Adipose tissue (tissue), 3 donors: Measurements from ENCODE around the gene SRP9. TPM values are rescaled to one million over a fixed set of nuclear protein-coding genes. Genes with fewer than 3 reads are reported as not detected.
"Not testable (repeated sequence)": the region's sequence is repeated elsewhere in the genome, so short reads cannot be mapped to it uniquely, and the experiment has no call there.

Experiments used
- H3K27ac ChIP-seq: one replicate; pipeline ENCODE4 v1.5.1; 2013; ENCODE audit warnings: low read depth, low read length
- WGBS, 3 donors: extraction: QIAGEN DNeasy Blood & Tissue Kit; methylation state at CpG; one replicate each; pipeline ENCODE4 v1.1.7; 2013; 5-methylcytosine and 5-hydroxymethylcytosine counted together
- polyA plus RNA-seq, 3 donors: library from polyadenylated mRNA; stranded (reverse); fragments of 200-250 nt; gene quantifications; one replicate each; pipeline ENCODE4 v1.2.3, GENCODE V29; 2013
- donor health status: healthy with polysubstance abuse.
- donor health status: Bipolar disorder and iron deficiency.
- donor health status: healthy.

SRP9 gene
- polyA plus RNA-seq, 3 donors = 97.5 to 263 (median 147) TPM

GRCh38 chr1:225770561-225771248 lies 6.9 kb upstream of the SRP9 start:
- H3K27ac ChIP-seq = no peak overlapping the region
- WGBS, 3 donors = 74 to 82% (median 75%) methylated on average over 11 of the region's 11 CpGs

- no peak overlapping the region for H3K27ac ChIP-seq
- 52 to 76% (median 71%) methylated on average over 4 of the region's 4 CpGs for WGBS, 3 donors
Observed at GRCh38 chr1:225771661-225772322, 5.8 kb upstream of the SRP9 start.

GRCh38 chr1:225772323-225772768 lies 5.3 kb upstream of the SRP9 start:
- no peak overlapping the region for H3K27ac ChIP-seq
- 9 to 25% (median 23%) methylated on average over 5 of the region's 5 CpGs for WGBS, 3 donors

GRCh38 chr1:225772848-225773247 lies 4.8 kb upstream of the SRP9 start:
- no peak overlapping the region for H3K27ac ChIP-seq

GRCh38 chr1:225774281-225775147 lies 3.1 kb upstream of the SRP9 start:
- 61 to 70% (median 65%) methylated on average over 3 of the region's 3 CpGs for WGBS, 3 donors
- no peak overlapping the region for H3K27ac ChIP-seq

More at GRCh38 chr1:225772848-225773247, 4.8 kb upstream of the SRP9 start:
- WGBS, 3 donors = 23 to 80% (median 70%) methylated on average over 4 of the region's 4 CpGs

GRCh38 chr1:225776294-225776693 lies 1.3 kb upstream of the SRP9 start:
- H3K27ac ChIP-seq = no peak overlapping the region

GRCh38 chr1:225777058-225777582 lies 506 bp upstream of the SRP9 start:
- WGBS, 3 donors = 15 to 19% (median 18%) methylated on average over 18 of the region's 18 CpGs

More at GRCh38 chr1:225776294-225776693, 1.3 kb upstream of the SRP9 start:
- WGBS, 3 donors = 91 to 94% (median 91%) methylated on average over 4 of the region's 4 CpGs

GRCh38 chr1:225778337-225778669 lies 677 bp downstream of the SRP9 start:
- 0 to 1% (median 0%) methylated on average over 3 of the region's 3 CpGs for WGBS, 3 donors
- H3K27ac ChIP-seq = peak overlapping the region; percentile 45

More at GRCh38 chr1:225777058-225777582, 506 bp upstream of the SRP9 start:
- H3K27ac ChIP-seq = no peak overlapping the region

GRCh38 chr1:225779165-225779564 lies 1.5 kb downstream of the SRP9 start:
- H3K27ac ChIP-seq = not testable (repeated sequence)
- 42 to 46% (median 45%) methylated on average over 13 of the region's 13 CpGs for WGBS, 3 donors

GRCh38 chr1:225780134-225780533 lies 2.5 kb downstream of the SRP9 start:
- H3K27ac ChIP-seq = no peak overlapping the region
- 90 to 95% (median 91%) methylated on average over 5 of the region's 5 CpGs for WGBS, 3 donors

- no peak overlapping the region for H3K27ac ChIP-seq
- 67 to 94% (median 77%) methylated on average over 1 of the region's 1 CpG for WGBS, 3 donors
Observed at GRCh38 chr1:225780630-225781029, 3.0 kb downstream of the SRP9 start.

GRCh38 chr1:225789142-225789541 lies 11.5 kb downstream of the SRP9 start:
- H3K27ac ChIP-seq = not testable (repeated sequence)
- WGBS, 3 donors = 64 to 94% (median 89%) methylated on average over 1 to 2 of the region's 3 CpGs

- WGBS, 3 donors = 97 to 98% (median 97%) methylated on average over 4 of the region's 4 CpGs
- H3K27ac ChIP-seq = no peak overlapping the region
Observed at GRCh38 chr1:225794954-225795353, 17.3 kb downstream of the SRP9 start.

- 98 to 99% (median 99%) methylated on average over 18 of the region's 18 CpGs for WGBS, 3 donors
- not testable (repeated sequence) for H3K27ac ChIP-seq
Observed at GRCh38 chr1:225796097-225796496, 18.5 kb downstream of the SRP9 start.

GRCh38 chr1:225801146-225801545 lies 23.5 kb downstream of the SRP9 start:
- not testable (repeated sequence) for H3K27ac ChIP-seq
- WGBS, 3 donors = 92 to 97% (median 94%) methylated on average over 7 of the region's 7 CpGs

- no peak overlapping the region for H3K27ac ChIP-seq
- WGBS, 3 donors = 91 to 94% (median 94%) methylated on average over 1 of the region's 1 CpG
Observed at GRCh38 chr1:225806249-225806648, 28.6 kb downstream of the SRP9 start.

GRCh38 chr1:225806736-225807135 lies 29.1 kb downstream of the SRP9 start:
- H3K27ac ChIP-seq = not testable (repeated sequence)
- 87 to 94% (median 93%) methylated on average over 3 of the region's 3 CpGs for WGBS, 3 donors

GRCh38 chr1:225808136-225808535 lies 30.5 kb downstream of the SRP9 start:
- H3K27ac ChIP-seq = no peak overlapping the region

More at GRCh38 chr1:225808136-225808535, 30.5 kb downstream of the SRP9 start:
- 74 to 100% (median 93%) methylated on average over 5 of the region's 5 CpGs for WGBS, 3 donors
